Prostate gland (tissue), 2 donors: Measurements from ENCODE around the gene PRKCQ. TPM values are rescaled to one million over a fixed set of nuclear protein-coding genes. Genes with fewer than 3 reads are reported as not detected.

Experiments
- DNase-seq: peaks from one replicate; pipeline ENCODE4 v3.0.0-alpha.2; 2019; ENCODE audit warnings: low spot score
- H3K27ac ChIP-seq, 2 donors: fragments of 200-600 bp; sonication (generic); 2 replicates each; pipeline ENCODE4 v1.5.1; 2017 to 2019
- H3K27me3 ChIP-seq: fragments of 200-600 bp; sonication (generic); replicated peaks from 2 replicates; pipeline ENCODE4 v1.5.1; 2019; ENCODE audit not compliant: insufficient read depth
- H3K36me3 ChIP-seq, 2 donors: fragments of 200-600 bp; sonication (generic); 1 replicate in 1 of 2; 2 replicates in 1 of 2; pipeline versions ENCODE4 v1.5.1 to v1.8.1; 2017 to 2019
- H3K4me1 ChIP-seq: fragments of 200-600 bp; sonication (generic); replicated peaks from 2 replicates; pipeline ENCODE4 v1.5.1; 2019
- H3K4me3 ChIP-seq, 2 donors: fragments of 200-600 bp; sonication (generic); 2 replicates each; pipeline ENCODE4 v1.5.1; 2017 to 2019
- H3K9me3 ChIP-seq: fragments of 200-600 bp; sonication (generic); 2 replicates; pipeline ENCODE4 v1.5.1; 2017
- CTCF ChIP-seq, 4 experiments: fragments of 200-600 bp in 2 of 4; fragments of 450-650 bp in 2 of 4; sonication (generic) in 2 of 4; IDR thresholded peaks; 1 replicate in 3 of 4; 2 replicates in 1 of 4; pipeline ENCODE4 v1.5.1; 2016 to 2019; ENCODE audit warnings: antibody characterized with exemption in 4 of 4, mild to moderate bottlenecking in 2 of 4, moderate library complexity in 2 of 4
- POLR2A ChIP-seq: fragments of 450-650 bp; IDR thresholded peaks from one replicate; pipeline ENCODE4 v1.6.1; 2016; ENCODE audit warnings: antibody characterized with exemption, mild to moderate bottlenecking
- POLR2AphosphoS5 ChIP-seq: sonication (generic); formaldehyde crosslinking; IDR thresholded peaks from one replicate; pipeline ENCODE4 v1.6.1; 2017; ENCODE audit warnings: antibody characterized with exemption
- WGBS: methylation state at CpG from one replicate; pipeline ENCODE4 v1.1.5; 2018; 5-methylcytosine and 5-hydroxymethylcytosine counted together
- intact Hi-C: fragments of 100-400 bp; cut with DNase I; formaldehyde crosslinking; loops from one replicate; pipeline ENCODE4 v1.14.2; 2022
- total RNA-seq, 2 donors: library from RNA; depleted of rRNA; stranded (reverse); fragments of >200 nt; gene quantifications; one replicate each; pipeline ENCODE4 v1.1.0, GENCODE V29; 2016

PRKCQ gene
- total RNA-seq, 2 donors from 2014 or later, result 0.87 to 1.4 TPM

- Histone ChIP-seq H3K9me3 (no peaks in the 10 kb centered on the region), H3K4me1 (no peaks in the 10 kb centered on the region), H3K4me3 (no peak overlapping the region), H3K36me3 (no peaks in the 10 kb centered on the region), H3K27ac (no peak overlapping the region), H3K27me3 (no peaks in the 10 kb centered on the region)
- intact Hi-C loops, result no loop called here
- TF ChIP-seq POLR2AphosphoS5 (no peak), POLR2A (no peak), CTCF (IDR thresholded peaks at IDR 0.05) (no peak)
- 92% methylated on average over 11 of the region's 11 CpGs for WGBS
- DNase-seq, result no peak
These were observed 172.9 kb downstream of the PRKCQ start for GRCh38 chr10:6407034-6407721.

GRCh38 chr10:6406220-6407033 is 173.6 kb downstream of the PRKCQ start:
- 36% methylated on average over 10 of the region's 10 CpGs for WGBS
- H3K4me3 ChIP-seq, result no peak overlapping the region
- intact Hi-C loops, result no loop called here
- DNase-seq, result no peak
- H3K36me3 ChIP-seq, result no peaks in the 10 kb centered on the region
- no peaks in the 10 kb centered on the region for H3K9me3 ChIP-seq
- H3K27ac ChIP-seq, result no peak overlapping the region
- H3K27me3 ChIP-seq, result no peaks in the 10 kb centered on the region
- H3K4me1 ChIP-seq, result no peaks in the 10 kb centered on the region
- TF ChIP-seq CTCF (IDR thresholded peaks at IDR 0.05) (peak in 3 of 4 experiments; percentile 32 to 55 (median 44)), POLR2AphosphoS5 (no peak), POLR2A (no peak)

GRCh38 chr10:6405713-6406112 is 174.4 kb downstream of the PRKCQ start:
- no peak for TF ChIP-seq POLR2A
- no peak for TF ChIP-seq CTCF (IDR thresholded peaks at IDR 0.05)
- no peak for TF ChIP-seq POLR2AphosphoS5
- Histone ChIP-seq H3K4me3 (no peak overlapping the region), H3K36me3 (no peaks in the 10 kb centered on the region), H3K9me3 (no peaks in the 10 kb centered on the region), H3K27ac (no peak overlapping the region), H3K4me1 (no peaks in the 10 kb centered on the region), H3K27me3 (no peaks in the 10 kb centered on the region)
- intact Hi-C loops, result no loop called here
- WGBS, result 88% methylated on average over 3 of the region's 3 CpGs
- DNase-seq, result no peak

GRCh38 chr10:6404127-6405072 is 175.7 kb downstream of the PRKCQ start:
- H3K27ac ChIP-seq, result no peak overlapping the region
- no peak overlapping the region for H3K4me3 ChIP-seq
- TF ChIP-seq CTCF (IDR thresholded peaks at IDR 0.05) (no peak), POLR2A (no peak), POLR2AphosphoS5 (no peak)
- H3K36me3 ChIP-seq, result no peaks in the 10 kb centered on the region
- 75% methylated on average over 1 of the region's 1 CpG for WGBS
- intact Hi-C loops, result loop anchor here (5.0 kb wide), 1 partner anchor 317 kb away; the partner anchor contains the start of gene RBM17
- DNase-seq, result no peak
- H3K4me1 ChIP-seq, result no peaks in the 10 kb centered on the region
- H3K9me3 ChIP-seq, result no peaks in the 10 kb centered on the region
- no peaks in the 10 kb centered on the region for H3K27me3 ChIP-seq
